Measurements from ENCODE around the gene NCR3LG1. TPM values are rescaled to one million over a fixed set of nuclear protein-coding genes. Genes with fewer than 3 reads are reported as not detected.

The NCR3LG1 gene
- total and polyA plus RNA-seq, 2 donors (not counting 1 experiment from before 2014, with no cell fraction given), result 0.12 to 0.64 TPM

- H3K27ac Mint-ChIP-seq, result peak overlapping the region; percentile 76
- Histone ChIP-seq H4K20me1 (ENCODE audit: control insufficient read depth, insufficient read depth, low read length, poor library complexity, severe bottlenecking) (no peaks in the 10 kb centered on the region), H3K79me2 (ENCODE audit: control insufficient read depth, insufficient read depth, low read length) (no peaks in the 10 kb centered on the region), H3K36me3 (replicated peaks in 1 of 2; ENCODE audit: control extremely low read depth in 1 of 2, control insufficient read depth in 1 of 2, extremely low read depth in 1 of 2, insufficient read depth in 2 of 2, low read length in 1 of 2) (no peaks in the 10 kb centered on the region), H3K9ac (ENCODE audit: low read length) (peak overlapping the region; percentile 78), H3K27ac (ENCODE audit: low read length in 2 of 2) (no peak overlapping the region), H3K4me1 (ENCODE audit: control insufficient read depth in 2 of 2, insufficient read depth in 2 of 2, low read length in 2 of 2) (peaks cover 29 to 34% of the 10 kb centered on the region in 2 donors), H3K9me3 (ENCODE audit: control extremely low read depth in 1 of 3, control insufficient read depth in 2 of 3, insufficient read depth in 1 of 3, low read length in 2 of 3) (peaks cover 0 to 22% (median 1%) of the 10 kb centered on the region in 3 donors), H3K4me3 (ENCODE audit: control extremely low read depth in 1 of 5, extremely low read depth in 1 of 5, insufficient read depth in 1 of 5, low read depth in 2 of 5, low read length in 4 of 5) (peak overlapping the region; percentile 51 to 78 (median 62)), H3K27me3 (replicated peaks in 1 of 4; ENCODE audit: control extremely low read depth in 1 of 4, control insufficient read depth in 3 of 4, insufficient read depth in 4 of 4, low read length in 3 of 4) (peaks cover 0 to 34% (median 21%) of the 10 kb centered on the region in 4 experiments), H2AFZ (ENCODE audit: insufficient read depth, low read depth, low read length, poor library complexity, severe bottlenecking) (peak overlapping the region; percentile 86), H3K4me2 (replicated peaks; ENCODE audit: low read depth, low read length, poor library complexity, severe bottlenecking) (peak overlapping the region; percentile 99)
- ChIA-PET CTCF (interaction anchor here (0.9 to 2.7 kb wide), 11 partner anchors 8 to 172 kb away, joined by 3 to 12 read pairs (median 4); no protein-coding TSS in a partner anchor), POLR2A (no interaction called here)
- ATAC-seq (ENCODE audit: low read depth) (peak; percentile 52), DNase-seq (peak; percentile 70)
- peaks cover 37% of the 10 kb centered on the region for H3K27me3 Mint-ChIP-seq
- H3K4me1 Mint-ChIP-seq, result peaks cover 32% of the 10 kb centered on the region
- intact Hi-C loops (cut with micrococcal nuclease), result loop anchor here (2.0 to 10.0 kb wide), 4 partner anchors 76 to 618 kb away; partner anchors contain the start of genes C11orf58, NUCB2 and RPS13
- peak overlapping the region; percentile 95 for H3K4me3 Mint-ChIP-seq
- TF ChIP-seq CTCF (IDR thresholded peaks at IDR 0.05) (no peak), EZH2 (IDR thresholded peaks at IDR 0.05; ENCODE audit: borderline replicate concordance, insufficient read depth, low read depth, low read length, poor library complexity, severe bottlenecking) (peak; percentile 31)
- WGBS (ENCODE audit: insufficient coverage), result under 1% methylated on average over 62 of the region's 69 CpGs
- no peaks in the 10 kb centered on the region for H3K9me3 Mint-ChIP-seq (ENCODE audit: insufficient read depth)
Observed at GRCh38 chr11:17352950-17353820, 1.6 kb downstream of the NCR3LG1 start.
